Smooth muscle cell of the brain vasculature (primary cell): ENCODE results near the gene OTOGL.
"Not testable (repeated sequence)": the region's sequence is repeated elsewhere in the genome, so short reads cannot be mapped to it uniquely, and the experiment has no call there.

ENCODE experiments used
- DNase-seq: peaks from one replicate; pipeline ENCODE4 v3.0.0-alpha.2; 2012; ENCODE audit warnings: low read depth, low spot score

The OTOGL gene

DNA sequence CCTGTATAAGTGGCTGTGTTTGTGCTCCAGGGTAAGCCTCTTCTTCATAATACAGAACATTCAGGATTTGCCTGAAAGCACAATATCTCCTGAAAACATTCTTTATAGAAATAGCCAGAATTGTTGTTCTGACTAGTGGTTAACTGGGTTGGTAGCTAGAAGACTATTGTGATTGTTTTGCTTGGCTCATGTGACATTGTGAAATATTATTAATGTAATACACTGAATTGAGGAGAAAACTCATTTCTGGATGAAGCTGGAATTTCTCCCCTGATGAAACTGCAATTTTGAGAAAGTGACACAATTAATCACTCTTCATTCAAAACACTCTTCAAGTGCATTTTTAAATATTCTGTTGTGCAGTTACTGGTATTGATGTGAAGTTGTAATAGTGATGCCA is 172.4 kb downstream of the OTOGL start:
- no peak for DNase-seq

DNA sequence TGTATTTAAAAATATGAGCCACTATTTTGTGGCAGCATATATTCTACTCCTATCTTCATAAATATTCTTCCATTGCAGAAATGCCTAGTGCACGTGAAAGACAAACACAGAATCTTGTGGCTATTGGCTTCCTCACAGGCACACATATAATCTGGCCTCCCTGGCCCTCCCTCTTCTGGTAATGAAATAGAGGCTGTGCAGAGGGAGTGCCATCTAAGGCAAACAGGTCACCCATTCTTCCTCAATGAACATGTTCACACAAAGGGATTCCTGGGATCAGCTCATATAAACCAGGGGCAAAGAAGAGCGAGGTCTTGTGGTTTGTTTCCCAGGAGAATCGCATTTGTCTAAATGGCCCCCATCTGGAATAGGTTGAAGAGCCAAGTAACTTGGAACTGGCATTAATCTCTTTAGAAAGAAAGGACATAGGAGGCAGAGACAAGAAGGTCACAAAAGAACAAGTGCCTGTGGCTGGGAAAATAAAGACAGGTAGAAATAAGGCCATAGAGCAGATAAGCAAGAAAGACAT is 173.1 kb downstream of the OTOGL start:
- no peak for DNase-seq

GRCh38 chr12:80273144-80273543 is 173.8 kb downstream of the OTOGL start:
- no peak for DNase-seq

GRCh38 chr12:80277732-80278131 is 178.4 kb downstream of the OTOGL start:
- DNase-seq, result no peak

DNA sequence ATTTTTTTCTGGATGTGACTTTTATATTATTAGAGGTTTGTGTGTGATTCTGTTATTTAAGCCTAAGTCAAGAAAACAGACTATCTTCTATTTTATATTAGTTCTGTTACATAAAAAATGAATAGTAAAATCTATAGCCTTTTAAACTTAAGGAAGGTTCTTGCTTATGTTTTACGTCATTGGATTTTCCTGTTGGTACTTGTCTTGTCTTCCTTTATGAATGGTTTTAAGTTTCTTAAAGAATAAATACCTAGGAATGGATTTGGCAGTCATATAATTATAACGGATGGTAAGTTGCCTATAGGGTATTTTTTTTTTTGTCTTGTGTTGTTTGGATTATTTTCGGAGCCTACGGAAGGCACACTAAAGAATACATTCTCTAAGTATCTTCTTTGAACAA is 182.9 kb downstream of the OTOGL start:
- DNase-seq, result no peak

DNA sequence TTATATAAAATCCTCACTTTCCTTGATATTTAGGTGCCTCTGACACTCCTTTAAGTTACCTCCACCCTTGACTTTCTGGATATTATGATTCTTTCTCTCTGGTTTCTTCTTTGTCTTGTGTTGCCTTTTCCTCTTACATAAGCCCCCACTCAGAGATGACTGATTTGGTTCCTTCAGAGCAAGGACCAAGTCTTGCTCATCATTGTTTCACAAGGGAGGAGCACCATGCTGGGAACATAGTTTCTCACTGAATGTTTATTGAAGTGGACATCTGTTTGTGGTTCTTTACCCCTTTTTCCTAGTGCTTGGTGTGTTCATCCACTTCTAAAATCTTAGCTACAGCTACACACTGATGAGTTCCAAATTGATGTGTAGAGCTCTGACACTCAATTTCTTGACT is 183.4 kb downstream of the OTOGL start:
- no peak for DNase-seq

DNA sequence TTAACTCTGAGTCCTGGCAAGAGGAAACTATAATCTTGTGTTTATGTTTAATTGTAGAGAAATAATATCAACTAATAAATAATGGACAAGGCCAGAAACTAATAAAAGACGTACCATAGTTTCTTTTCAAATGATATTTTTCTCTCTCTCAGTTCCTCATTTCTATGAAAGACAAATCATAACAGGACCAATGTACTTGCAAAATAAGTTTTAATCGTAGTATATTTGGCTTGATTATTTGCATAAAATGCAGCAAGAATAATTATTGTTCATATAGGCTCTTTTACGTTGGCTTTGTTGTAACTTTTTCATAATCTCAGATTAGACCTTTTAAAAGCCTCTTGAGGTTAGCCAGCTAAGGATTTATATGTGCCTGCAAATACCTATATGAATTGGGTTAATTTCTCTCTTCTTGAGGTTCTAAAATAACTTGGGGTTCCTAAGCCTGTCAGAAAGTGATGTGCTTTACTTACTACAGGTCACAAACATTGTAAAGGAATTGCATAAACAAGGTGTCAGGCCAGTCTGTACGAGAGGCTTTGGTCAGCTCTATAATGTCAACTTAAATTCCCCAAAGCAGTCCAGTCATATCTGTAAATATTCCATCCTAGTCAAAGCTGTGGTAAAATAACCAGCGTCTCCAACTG is 191.9 kb downstream of the OTOGL start:
- DNase-seq, result no peak

GRCh38 chr12:80293347-80293746 is 194.0 kb downstream of the OTOGL start:
- no peak for DNase-seq

DNA sequence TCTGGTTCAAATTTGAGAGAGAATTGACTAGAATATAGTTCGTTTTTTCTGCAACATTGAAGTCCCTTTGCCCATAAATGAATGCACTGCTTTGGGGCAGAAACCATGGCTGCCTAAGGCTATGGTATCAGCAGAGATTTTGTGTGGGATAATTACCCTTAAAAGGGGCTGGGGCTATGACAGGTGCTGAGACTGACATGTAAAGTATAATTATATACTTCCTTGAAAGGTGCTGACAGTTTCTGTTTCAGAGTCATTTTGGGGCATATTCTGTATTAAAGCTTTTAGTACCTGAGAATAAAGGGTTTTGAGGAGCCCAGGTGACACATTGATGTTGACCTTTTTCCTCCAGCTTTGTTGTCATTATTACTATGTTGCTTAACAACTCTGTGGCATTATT is 194.4 kb downstream of the OTOGL start:
- DNase-seq, result no peak

GRCh38 chr12:80299219-80299618 is 199.9 kb downstream of the OTOGL start:
- DNase-seq, result no peak

DNA sequence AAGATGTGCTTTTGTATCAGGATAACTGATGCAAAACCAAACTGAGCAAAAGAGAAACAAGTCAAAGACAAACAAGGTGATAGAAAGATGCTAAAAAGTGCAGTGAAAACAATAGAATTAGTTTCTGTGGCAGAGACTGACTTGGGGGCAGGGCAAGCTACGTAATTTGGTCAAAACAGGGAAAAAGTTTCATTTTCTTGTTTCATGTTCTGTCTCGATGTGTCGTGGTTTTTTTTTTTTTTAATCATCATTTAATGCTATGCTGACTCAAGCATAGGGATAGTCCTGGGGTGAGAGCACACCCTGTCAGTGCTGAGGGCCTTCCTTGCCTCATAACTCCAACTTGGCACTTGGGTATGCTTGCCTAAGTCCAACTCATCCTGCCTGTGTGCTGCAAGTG is 200.6 kb downstream of the OTOGL start:
- DNase-seq, result no peak

DNA sequence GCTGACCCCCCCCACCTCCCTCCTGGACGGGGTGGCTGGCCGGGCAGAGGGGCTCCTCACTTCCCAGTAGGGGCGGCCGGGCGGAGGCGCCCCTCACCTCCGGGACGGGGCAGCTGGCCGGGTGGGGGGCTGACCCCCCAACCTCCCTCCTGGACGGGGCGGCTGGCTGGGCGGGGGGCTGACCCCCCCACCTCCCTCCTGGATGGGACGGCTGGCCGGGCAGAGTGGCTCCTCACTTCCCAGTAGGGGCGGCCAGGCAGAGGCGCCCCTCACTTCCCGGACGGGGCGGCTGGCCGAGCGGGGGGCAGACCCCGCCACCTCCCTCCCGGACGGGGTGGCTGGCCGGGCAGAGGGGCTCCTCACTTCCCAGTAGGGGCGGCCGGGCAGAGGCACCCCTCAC is 208.1 kb downstream of the OTOGL start:
- DNase-seq, result not testable (repeated sequence)

GRCh38 chr12:80313209-80313608 is 213.9 kb downstream of the OTOGL start:
- DNase-seq, result no peak

- DNase-seq, result no peak
Measured at GRCh38 chr12:80314741-80315140, 215.4 kb downstream of the OTOGL start.

DNA sequence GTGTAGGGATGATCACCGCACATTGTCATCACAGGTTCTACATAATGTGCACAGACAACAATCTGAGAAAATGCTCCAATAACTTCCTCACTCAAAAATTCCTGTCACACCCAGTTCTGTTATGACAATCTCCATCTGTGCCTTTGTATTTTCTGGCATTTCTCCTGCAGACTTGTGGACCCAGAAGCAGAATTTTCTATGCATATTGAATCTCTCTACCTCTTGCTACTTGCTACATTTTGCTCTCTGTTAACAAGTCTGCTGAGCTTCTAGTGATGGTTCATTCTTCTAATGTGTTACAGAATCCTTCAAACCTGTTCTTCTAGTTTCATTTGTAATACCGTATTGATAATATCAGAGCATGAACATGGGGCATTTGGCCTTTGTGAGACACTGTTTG is 216.9 kb downstream of the OTOGL start:
- DNase-seq, result no peak

DNA sequence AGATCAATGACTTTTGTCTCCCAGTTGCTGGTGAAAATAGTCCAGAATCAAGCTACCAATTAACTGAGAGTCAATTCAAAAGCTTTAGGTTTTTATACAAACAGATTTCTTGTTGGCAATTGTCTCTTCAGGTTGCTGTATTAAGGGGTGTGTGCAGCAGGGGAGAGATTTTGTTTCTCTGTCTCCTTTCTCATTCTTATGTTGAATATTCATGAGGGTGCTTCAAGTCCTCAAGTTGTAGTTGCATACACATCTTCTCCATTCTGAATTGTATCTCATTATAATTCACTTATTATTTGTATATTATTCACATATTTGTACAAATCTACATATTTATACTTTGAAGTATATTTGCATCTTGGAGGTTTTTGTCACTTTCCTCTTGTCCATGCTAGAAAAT is 218.0 kb downstream of the OTOGL start:
- no peak for DNase-seq

DNA sequence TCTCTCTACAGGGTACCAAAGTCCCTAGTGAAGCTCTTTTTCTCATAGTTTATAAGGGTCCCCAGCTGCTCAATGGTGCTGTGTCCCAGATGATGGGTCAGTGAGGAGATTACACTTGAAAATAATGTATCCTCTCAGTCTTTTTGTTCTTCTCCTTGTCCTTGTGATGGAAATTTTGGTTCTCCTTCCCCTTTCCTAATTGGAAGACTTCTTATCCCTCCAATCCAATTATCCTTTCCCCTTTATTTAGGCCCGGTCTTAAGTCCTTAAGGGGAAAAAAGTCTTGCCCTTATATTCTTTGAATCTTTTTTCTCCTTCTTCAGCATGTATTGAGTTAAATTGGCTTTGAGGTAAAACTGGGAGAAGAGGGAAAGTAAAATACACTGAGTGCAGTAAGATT is 218.6 kb downstream of the OTOGL start:
- DNase-seq, result no peak

DNA sequence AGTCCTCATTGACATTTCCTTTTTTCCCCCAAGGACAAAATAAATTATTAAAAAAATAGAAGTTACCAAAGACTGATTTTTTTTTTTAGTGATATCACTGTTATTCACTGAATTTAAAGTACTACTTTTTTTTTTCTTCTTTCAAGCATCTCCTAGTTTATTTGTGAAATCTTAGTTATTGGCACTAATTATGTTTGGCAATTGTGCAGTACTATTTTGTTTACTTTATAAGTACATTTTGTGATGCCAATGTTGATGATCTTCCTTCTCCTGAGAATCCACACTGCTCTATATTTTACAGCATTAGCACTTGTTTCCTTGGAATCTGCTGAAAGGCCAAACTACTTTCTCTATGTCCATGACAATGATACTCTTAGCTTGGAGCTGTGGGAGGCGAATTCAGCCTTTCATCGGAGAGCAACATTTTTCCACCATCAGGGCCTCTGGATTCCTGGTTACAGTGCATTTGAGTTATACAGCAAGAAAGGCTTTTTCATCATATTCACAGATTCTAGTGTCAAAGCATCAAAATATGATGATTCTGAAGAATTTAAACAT is 220.9 kb downstream of the OTOGL start:
- no peak for DNase-seq

DNA sequence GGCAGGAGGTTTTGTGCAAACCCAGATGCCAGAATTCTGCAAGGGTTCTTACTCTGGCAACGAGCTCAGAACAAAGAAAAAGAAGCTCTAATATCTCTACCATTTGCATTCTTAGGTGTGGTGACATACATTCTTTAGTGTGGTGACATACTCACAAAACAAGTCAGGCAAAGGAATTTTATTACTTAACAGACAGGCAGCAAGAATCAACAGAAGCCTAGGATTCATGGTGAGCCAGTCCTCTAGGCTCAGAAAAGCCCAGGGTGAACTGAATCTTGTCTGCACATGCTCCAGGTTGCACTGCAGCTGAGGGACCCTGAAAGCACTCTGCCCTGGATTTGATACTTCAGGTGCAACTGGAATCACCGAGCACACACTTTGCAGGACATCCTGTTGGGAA is 222.3 kb downstream of the OTOGL start:
- DNase-seq, result no peak

DNA sequence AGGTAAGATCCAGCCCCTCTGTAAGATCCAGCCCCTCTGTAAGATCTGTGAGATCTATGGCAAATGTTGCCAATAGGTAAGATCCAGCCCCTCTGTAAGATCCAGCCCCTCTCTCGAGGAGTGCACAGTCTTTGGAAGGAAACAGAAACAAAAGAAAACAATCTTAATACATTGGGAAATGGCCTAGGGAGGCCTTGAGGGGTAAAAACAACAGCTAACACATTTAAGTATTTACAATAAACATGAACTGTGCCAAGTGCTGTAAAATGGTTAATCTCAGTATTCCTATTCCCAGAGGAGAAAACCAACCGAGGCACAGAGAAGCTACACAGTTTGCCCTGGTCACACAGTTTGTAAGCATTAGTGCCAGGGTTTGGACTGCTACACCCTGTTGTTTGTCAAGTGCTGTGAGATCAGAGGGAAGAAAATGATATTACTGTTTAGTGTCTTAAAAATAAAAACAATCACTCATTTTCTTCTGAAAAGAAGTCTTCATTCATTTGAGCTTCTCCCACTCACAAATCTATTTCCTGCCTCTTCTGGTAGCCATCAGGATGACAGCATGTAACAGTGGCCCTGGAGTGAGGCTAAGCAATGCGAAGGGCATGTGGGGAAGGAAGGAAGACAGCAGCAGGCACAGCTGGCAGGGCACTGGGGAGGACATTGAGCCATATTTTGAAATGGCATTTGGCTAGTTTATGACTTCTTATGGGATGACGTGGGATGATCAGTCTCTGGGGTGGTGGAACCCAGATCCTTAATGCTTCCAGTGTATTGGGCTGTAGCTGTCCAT is 226.0 kb downstream of the OTOGL start:
- DNase-seq, result peak; percentile 39

GRCh38 chr12:80332827-80333226 is 233.5 kb downstream of the OTOGL start:
- no peak for DNase-seq

GRCh38 chr12:80352474-80352873 is 253.1 kb downstream of the OTOGL start:
- DNase-seq, result no peak

DNA sequence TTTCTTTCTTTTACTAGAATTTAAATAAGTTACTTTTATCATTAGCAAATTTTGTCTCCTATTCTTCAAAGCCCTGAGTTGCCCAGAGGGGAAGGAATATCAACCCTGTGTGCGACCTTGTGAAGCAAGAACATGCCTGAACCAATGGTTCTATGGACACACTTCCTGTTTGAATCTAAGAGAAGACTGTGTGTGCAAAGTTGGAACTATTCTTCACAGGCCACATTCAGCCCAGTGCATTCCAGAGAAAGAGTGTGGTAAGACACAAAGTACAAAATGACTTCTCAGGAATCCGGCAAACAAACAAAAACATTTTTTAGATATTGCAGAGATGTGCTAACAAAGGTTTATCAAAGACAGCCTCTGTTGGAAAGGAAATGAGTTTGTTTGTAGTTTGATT is 253.9 kb downstream of the OTOGL start:
- DNase-seq, result no peak
